Measurements from ENCODE around the gene SDK1. TPM values are rescaled to one million over a fixed set of nuclear protein-coding genes. Genes with fewer than 3 reads are reported as not detected.
A peak's percentile ranks its signal among the peaks of the same experiment; 100 is the strongest.

SDK1 gene
- under 0.01 and 0.36 TPM in 2 replicates for total RNA-seq

GRCh38 chr7:3300651-3301448, at the start of gene SDK1:
Gene SDK1, plus strand, starts transcription at chr7:3301252. Its CDS starts 335 bp downstream, at chr7:3301587.
- DNase-seq (ENCODE audit: insufficient read length, low spot score, missing footprints) = peak; percentile 97
- peaks cover 24% of the 10 kb centered on the region for H3K27me3 ChIP-seq (ENCODE audit: insufficient read depth, low read length)
- H3K4me3 ChIP-seq (ENCODE audit: insufficient read depth, low read length) = peak within 1 kb of the TSS; percentile 47
- H3K27ac ChIP-seq (ENCODE audit: low read depth, low read length) = no peak within 1 kb of the TSS
- H3K4me2 ChIP-seq (ENCODE audit: insufficient read depth, low read length) = peak within 1 kb of the TSS; percentile 39
- no peaks in the 10 kb centered on the region for H3K36me3 ChIP-seq (ENCODE audit: insufficient read depth, low read length)
- H3K79me2 ChIP-seq (ENCODE audit: insufficient read depth, low read length) = no peaks in the 10 kb centered on the region
- TF ChIP-seq, protein P1, sequence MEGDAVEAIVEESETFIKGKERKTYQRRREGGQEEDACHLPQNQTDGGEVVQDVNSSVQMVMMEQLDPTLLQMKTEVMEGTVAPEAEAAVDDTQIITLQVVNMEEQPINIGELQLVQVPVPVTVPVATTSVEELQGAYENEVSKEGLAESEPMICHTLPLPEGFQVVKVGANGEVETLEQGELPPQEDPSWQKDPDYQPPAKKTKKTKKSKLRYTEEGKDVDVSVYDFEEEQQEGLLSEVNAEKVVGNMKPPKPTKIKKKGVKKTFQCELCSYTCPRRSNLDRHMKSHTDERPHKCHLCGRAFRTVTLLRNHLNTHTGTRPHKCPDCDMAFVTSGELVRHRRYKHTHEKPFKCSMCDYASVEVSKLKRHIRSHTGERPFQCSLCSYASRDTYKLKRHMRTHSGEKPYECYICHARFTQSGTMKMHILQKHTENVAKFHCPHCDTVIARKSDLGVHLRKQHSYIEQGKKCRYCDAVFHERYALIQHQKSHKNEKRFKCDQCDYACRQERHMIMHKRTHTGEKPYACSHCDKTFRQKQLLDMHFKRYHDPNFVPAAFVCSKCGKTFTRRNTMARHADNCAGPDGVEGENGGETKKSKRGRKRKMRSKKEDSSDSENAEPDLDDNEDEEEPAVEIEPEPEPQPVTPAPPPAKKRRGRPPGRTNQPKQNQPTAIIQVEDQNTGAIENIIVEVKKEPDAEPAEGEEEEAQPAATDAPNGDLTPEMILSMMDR (IDR thresholded peaks at IDR 0.05; ENCODE audit: extremely low read depth, low read depth, low read length) = peak; percentile 40
- no peaks in the 10 kb centered on the region for H3K9me3 ChIP-seq (ENCODE audit: low read depth, low read length)
- peak within 1 kb of the TSS; percentile 15 for H2AFZ ChIP-seq (ENCODE audit: low read length)
- no peaks in the 10 kb centered on the region for H3K4me1 ChIP-seq (ENCODE audit: insufficient read depth, low read length)
- H4K20me1 ChIP-seq (ENCODE audit: insufficient read depth, low read length) = no peaks in the 10 kb centered on the region

DNA sequence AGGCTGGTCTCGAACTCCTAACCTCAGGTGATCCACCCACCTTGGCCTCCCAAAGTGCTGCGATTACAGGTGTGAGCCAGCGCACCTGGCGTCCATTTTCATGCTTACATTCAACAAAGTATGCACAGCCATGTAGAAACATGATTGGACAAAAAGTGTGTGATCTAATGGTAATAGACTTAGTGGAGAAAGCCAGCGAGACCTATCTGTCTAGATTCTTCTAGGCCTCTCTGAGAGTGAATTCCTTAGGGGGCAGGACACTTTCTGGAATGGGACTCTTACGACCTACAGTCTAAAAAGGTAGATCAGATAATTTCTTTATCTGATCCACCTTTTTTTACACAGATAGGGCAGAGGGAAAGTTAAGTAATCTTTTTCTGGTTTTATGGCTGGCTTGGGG, 46.3 kb upstream of the SDK1 start:
- Histone ChIP-seq H3K27me3 (ENCODE audit: insufficient read depth, low read length) (no peaks in the 10 kb centered on the region), H2AFZ (ENCODE audit: low read length) (no peak overlapping the region), H3K9me3 (ENCODE audit: low read depth, low read length) (no peaks in the 10 kb centered on the region), H3K4me3 (ENCODE audit: insufficient read depth, low read length) (no peak overlapping the region), H3K27ac (ENCODE audit: low read depth, low read length) (no peak overlapping the region), H4K20me1 (ENCODE audit: insufficient read depth, low read length) (no peaks in the 10 kb centered on the region), H3K4me2 (ENCODE audit: insufficient read depth, low read length) (no peak overlapping the region), H3K79me2 (ENCODE audit: insufficient read depth, low read length) (no peaks in the 10 kb centered on the region), H3K36me3 (ENCODE audit: insufficient read depth, low read length) (no peaks in the 10 kb centered on the region), H3K4me1 (ENCODE audit: insufficient read depth, low read length) (no peaks in the 10 kb centered on the region)
- TF ChIP-seq, protein P1 (IDR thresholded peaks at IDR 0.05; ENCODE audit: extremely low read depth, low read depth, low read length) = no peak
- DNase-seq (ENCODE audit: insufficient read length, low spot score, missing footprints) = no peak

- H4K20me1 ChIP-seq (ENCODE audit: insufficient read depth, low read length) = no peaks in the 10 kb centered on the region
- H2AFZ ChIP-seq (ENCODE audit: low read length) = peak overlapping the region; percentile 92
- H3K27ac ChIP-seq (ENCODE audit: low read depth, low read length) = peak overlapping the region; percentile 12
- H3K36me3 ChIP-seq (ENCODE audit: insufficient read depth, low read length) = no peaks in the 10 kb centered on the region
- TF ChIP-seq, protein P1 (IDR thresholded peaks at IDR 0.05; ENCODE audit: extremely low read depth, low read depth, low read length) = no peak
- H3K79me2 ChIP-seq (ENCODE audit: insufficient read depth, low read length) = no peaks in the 10 kb centered on the region
- H3K27me3 ChIP-seq (ENCODE audit: insufficient read depth, low read length) = no peaks in the 10 kb centered on the region
- H3K4me2 ChIP-seq (ENCODE audit: insufficient read depth, low read length) = peak overlapping the region; percentile 68
- H3K4me1 ChIP-seq (ENCODE audit: insufficient read depth, low read length) = no peaks in the 10 kb centered on the region
- no peak for DNase-seq (ENCODE audit: insufficient read length, low spot score, missing footprints)
- H3K4me3 ChIP-seq (ENCODE audit: insufficient read depth, low read length) = peak overlapping the region; percentile 78
- no peaks in the 10 kb centered on the region for H3K9me3 ChIP-seq (ENCODE audit: low read depth, low read length)
Observed at GRCh38 chr7:3259711-3260400, 41.2 kb upstream of the SDK1 start.

DNA sequence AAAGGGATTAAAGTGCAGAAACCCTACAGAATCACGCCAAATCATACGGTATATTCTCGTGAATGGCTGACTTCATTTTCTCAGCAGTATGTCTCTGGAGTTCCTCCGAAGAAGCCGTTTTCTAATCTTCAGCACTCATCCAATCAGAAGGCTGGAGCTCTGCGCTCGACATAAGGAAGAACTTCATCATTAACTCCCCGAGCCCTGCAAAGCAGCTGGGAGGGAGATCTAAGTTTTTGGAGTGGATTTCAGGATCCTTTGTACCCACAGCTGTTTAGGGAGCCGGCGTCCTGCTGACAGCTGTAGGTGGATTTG, 40.7 kb upstream of the SDK1 start:
- Histone ChIP-seq H3K36me3 (ENCODE audit: insufficient read depth, low read length) (no peaks in the 10 kb centered on the region), H3K4me3 (ENCODE audit: insufficient read depth, low read length) (peak overlapping the region; percentile 78), H3K79me2 (ENCODE audit: insufficient read depth, low read length) (no peaks in the 10 kb centered on the region), H3K27ac (ENCODE audit: low read depth, low read length) (peak overlapping the region; percentile 12), H2AFZ (ENCODE audit: low read length) (peak overlapping the region; percentile 92), H3K27me3 (ENCODE audit: insufficient read depth, low read length) (no peaks in the 10 kb centered on the region), H3K4me2 (ENCODE audit: insufficient read depth, low read length) (peak overlapping the region; percentile 68), H4K20me1 (ENCODE audit: insufficient read depth, low read length) (no peaks in the 10 kb centered on the region), H3K9me3 (ENCODE audit: low read depth, low read length) (no peaks in the 10 kb centered on the region), H3K4me1 (ENCODE audit: insufficient read depth, low read length) (no peaks in the 10 kb centered on the region)
- TF ChIP-seq, protein P1 (IDR thresholded peaks at IDR 0.05; ENCODE audit: extremely low read depth, low read depth, low read length) = no peak
- DNase-seq (ENCODE audit: insufficient read length, low spot score, missing footprints) = no peak

Data from osteoblast (primary cell).